ENCODE measurements around the gene ZFAND6.

Gene ZFAND6

GRCh38 chr15:80151576-80151975 lies 92.1 kb downstream of the ZFAND6 start:
- DNase-seq (ENCODE audit: low spot score): no peak

- peak; percentile 90 for DNase-seq (ENCODE audit: low spot score)
Observed at GRCh38 chr15:80152180-80152895, 92.9 kb downstream of the ZFAND6 start.

GRCh38 chr15:80152896-80153876 lies 93.7 kb downstream of the ZFAND6 start, which contains the start of gene FAH:
Gene FAH (plus strand): TSS chr15:80152999. CDS start chr15:80153055, 56 bp downstream.
- peak; percentile 65 for DNase-seq (ENCODE audit: low spot score)

- DNase-seq (ENCODE audit: low spot score): no peak
Observed at GRCh38 chr15:80153900-80154299, 94.4 kb downstream of the ZFAND6 start.

GRCh38 chr15:80154336-80154735 lies 94.9 kb downstream of the ZFAND6 start:
- DNase-seq (ENCODE audit: low spot score): no peak

- no peak for DNase-seq (ENCODE audit: low spot score)
Observed at GRCh38 chr15:80155001-80155377, 95.5 kb downstream of the ZFAND6 start.

- peak; percentile 83 for DNase-seq (ENCODE audit: low spot score)
Observed at GRCh38 chr15:80155378-80156175, 96.1 kb downstream of the ZFAND6 start.

GRCh38 chr15:80156176-80156720 lies 96.8 kb downstream of the ZFAND6 start:
- DNase-seq (ENCODE audit: low spot score): no peak

GRCh38 chr15:80157215-80157614 lies 97.7 kb downstream of the ZFAND6 start:
- DNase-seq (ENCODE audit: low spot score): no peak

GRCh38 chr15:80159301-80159700 lies 99.8 kb downstream of the ZFAND6 start:
- DNase-seq (ENCODE audit: low spot score): no peak

GRCh38 chr15:80159811-80160569 lies 100.5 kb downstream of the ZFAND6 start:
- DNase-seq (ENCODE audit: low spot score): peak; percentile 85

GRCh38 chr15:80160570-80161156 lies 101.2 kb downstream of the ZFAND6 start:
- DNase-seq (ENCODE audit: low spot score): peak; percentile 98

GRCh38 chr15:80161468-80162016 lies 102.1 kb downstream of the ZFAND6 start:
- DNase-seq (ENCODE audit: low spot score): no peak

- DNase-seq (ENCODE audit: low spot score): no peak
Observed at GRCh38 chr15:80162059-80162554, 102.6 kb downstream of the ZFAND6 start.

- DNase-seq (ENCODE audit: low spot score): no peak
Observed at GRCh38 chr15:80163217-80163616, 103.7 kb downstream of the ZFAND6 start.

- no peak for DNase-seq (ENCODE audit: low spot score)
Observed at GRCh38 chr15:80163897-80164296, 104.4 kb downstream of the ZFAND6 start.

GRCh38 chr15:80167936-80168335 lies 108.5 kb downstream of the ZFAND6 start:
- DNase-seq (ENCODE audit: low spot score): no peak

- no peak for DNase-seq (ENCODE audit: low spot score)
Observed at GRCh38 chr15:80168421-80168820, 108.9 kb downstream of the ZFAND6 start.

- DNase-seq (ENCODE audit: low spot score): no peak
Observed at GRCh38 chr15:80169768-80170357, 110.4 kb downstream of the ZFAND6 start.

GRCh38 chr15:80170596-80170995 lies 111.1 kb downstream of the ZFAND6 start:
- DNase-seq (ENCODE audit: low spot score): no peak
